ENCODE data around the gene SNCB.

The SNCB gene

DNA sequence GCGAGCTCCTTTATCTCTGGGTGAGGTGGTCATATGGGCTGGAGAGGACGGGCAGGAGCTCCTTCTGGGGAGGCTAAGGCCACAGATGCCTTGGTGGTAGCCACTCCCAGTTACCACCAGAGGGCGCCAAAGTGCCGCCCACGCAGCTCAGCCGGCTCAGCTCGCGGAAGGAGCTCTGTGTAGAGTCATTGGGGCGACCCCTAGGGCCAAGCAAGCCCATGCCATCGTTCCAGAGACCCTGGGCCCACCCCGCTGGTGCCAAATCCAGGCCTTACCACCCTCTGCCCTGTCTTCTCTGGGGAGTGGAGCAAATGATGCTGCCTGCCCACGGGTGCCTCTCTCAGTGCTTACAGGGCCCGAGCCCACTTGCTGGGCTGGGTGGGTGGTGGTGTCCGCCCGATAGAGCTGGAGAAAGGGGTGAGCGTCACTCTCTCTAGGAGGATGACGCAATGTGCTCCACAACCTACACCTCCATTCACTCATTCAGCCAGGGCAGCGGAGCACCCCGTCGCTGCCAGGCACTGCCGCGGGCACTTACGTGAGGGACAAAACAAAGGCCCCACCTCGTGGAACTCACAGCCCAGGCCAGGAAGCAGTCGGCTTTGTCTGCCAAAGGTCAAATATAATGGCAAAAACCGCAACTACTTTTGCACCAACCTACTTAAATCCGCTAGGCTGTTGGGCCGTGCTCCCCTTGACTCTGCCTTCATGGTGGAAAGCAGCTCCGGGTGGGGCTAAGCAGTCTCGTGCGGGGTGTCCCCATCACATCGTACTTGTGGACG, 30.7 kb upstream of the SNCB start:
- TF ChIP-seq, protein P1, sequence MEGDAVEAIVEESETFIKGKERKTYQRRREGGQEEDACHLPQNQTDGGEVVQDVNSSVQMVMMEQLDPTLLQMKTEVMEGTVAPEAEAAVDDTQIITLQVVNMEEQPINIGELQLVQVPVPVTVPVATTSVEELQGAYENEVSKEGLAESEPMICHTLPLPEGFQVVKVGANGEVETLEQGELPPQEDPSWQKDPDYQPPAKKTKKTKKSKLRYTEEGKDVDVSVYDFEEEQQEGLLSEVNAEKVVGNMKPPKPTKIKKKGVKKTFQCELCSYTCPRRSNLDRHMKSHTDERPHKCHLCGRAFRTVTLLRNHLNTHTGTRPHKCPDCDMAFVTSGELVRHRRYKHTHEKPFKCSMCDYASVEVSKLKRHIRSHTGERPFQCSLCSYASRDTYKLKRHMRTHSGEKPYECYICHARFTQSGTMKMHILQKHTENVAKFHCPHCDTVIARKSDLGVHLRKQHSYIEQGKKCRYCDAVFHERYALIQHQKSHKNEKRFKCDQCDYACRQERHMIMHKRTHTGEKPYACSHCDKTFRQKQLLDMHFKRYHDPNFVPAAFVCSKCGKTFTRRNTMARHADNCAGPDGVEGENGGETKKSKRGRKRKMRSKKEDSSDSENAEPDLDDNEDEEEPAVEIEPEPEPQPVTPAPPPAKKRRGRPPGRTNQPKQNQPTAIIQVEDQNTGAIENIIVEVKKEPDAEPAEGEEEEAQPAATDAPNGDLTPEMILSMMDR (IDR thresholded peaks at IDR 0.05; ENCODE audit: borderline replicate concordance, insufficient read depth, low read depth, low read length): peak; percentile 98
- no peak overlapping the region for H3K4me3 ChIP-seq (ENCODE audit: low read depth, low read length)

DNA sequence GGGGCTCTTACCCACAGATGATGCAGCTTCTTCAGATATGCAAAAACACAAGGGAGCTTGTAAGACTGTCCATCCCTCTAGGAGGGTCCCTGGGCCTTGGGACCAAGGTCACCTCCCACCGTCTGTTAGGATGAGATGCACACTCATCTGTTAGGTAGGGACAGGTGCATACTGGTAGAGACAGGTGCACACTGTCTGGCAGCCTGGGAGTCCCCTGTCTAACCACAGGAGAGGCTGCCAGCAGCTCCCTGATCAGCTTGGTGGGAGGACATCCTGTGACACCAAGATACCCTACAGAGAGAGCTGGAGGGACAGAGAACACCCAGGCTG, 30.2 kb upstream of the SNCB start:
- no peak overlapping the region for H3K4me3 ChIP-seq (ENCODE audit: low read depth, low read length)
- TF ChIP-seq, protein P1 (IDR thresholded peaks at IDR 0.05; ENCODE audit: borderline replicate concordance, insufficient read depth, low read depth, low read length): no peak

DNA sequence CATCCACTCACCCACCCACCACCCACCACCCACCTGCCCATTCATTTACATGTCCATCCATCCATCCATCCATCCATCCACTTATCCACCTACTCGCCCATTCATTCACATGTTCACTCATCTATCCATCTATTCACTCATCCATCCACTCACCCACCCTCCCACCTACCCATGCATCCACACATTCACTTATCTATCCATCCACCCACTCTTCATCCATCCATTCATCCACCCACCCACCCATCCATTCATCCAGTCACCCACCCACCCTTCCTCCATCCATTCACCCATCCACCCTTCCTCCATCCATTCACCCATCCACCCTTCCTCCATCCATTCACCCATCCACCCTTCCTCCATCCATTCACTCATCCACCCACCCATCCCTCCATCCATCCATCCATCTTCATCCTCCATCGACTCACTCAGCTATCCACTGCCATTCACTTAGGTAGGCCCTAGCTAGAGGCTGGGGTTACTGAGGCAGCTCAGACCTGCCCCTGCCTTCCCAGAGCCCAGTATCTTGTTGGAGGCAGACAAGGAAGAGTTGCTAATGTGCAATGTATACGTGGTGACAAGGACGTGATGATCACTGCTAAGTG, 29.6 kb upstream of the SNCB start:
- TF ChIP-seq, protein P1 (IDR thresholded peaks at IDR 0.05; ENCODE audit: borderline replicate concordance, insufficient read depth, low read depth, low read length): no peak
- H3K4me3 ChIP-seq (ENCODE audit: low read depth, low read length): no peak overlapping the region

DNA sequence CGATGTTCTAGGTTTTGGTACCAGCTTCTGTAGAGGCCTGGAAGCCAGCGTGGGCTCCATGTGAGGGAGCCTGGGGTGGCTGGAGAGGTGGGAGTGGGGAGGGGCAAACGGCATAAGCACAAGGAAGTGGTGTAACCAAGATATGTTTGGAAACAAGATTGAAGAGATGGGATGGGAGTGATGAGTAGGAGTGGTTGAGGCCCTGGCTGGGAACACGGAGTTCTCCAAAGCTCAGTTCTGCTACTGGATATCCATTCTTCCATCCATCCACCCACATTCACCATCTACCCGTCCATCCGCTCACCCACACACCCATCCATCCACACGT, 29.1 kb upstream of the SNCB start:
- TF ChIP-seq, protein P1 (IDR thresholded peaks at IDR 0.05; ENCODE audit: borderline replicate concordance, insufficient read depth, low read depth, low read length): no peak
- no peak overlapping the region for H3K4me3 ChIP-seq (ENCODE audit: low read depth, low read length)

DNA sequence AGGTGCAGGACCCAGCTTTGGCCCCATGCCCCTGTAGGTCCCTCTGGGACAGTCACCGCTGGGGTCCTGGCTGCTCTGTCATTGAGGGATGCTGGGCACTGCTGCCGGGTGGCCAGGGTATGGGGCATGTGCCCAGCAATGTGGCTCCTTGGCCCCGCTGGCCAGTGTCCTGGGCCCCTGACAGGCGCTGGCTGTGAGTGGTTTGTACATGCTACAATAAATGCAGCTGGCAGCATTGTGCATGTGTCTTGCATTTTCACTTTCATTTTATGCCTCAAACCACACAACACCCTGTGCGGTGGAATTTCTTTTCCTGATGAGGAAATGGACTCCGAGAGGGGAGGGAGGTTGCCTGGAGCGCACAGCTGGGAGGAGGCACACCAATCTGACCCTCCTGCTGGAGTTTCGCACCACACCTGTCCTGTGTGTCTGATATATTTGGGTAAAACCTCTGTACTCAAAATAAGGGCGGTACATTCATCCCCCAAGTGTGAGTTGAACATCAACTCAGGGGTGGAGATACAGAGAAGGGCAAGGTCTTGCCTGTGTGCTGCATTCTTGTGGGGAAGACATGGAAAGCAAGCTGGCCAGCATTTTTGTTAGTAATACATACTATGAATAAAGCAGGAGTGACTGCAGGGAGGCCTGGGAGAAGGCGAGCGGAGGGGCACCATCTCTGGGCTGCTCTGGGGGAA, 28.6 kb upstream of the SNCB start:
- H3K4me3 ChIP-seq (ENCODE audit: low read depth, low read length): no peak overlapping the region
- TF ChIP-seq, protein P1 (IDR thresholded peaks at IDR 0.05; ENCODE audit: borderline replicate concordance, insufficient read depth, low read depth, low read length): no peak

DNA sequence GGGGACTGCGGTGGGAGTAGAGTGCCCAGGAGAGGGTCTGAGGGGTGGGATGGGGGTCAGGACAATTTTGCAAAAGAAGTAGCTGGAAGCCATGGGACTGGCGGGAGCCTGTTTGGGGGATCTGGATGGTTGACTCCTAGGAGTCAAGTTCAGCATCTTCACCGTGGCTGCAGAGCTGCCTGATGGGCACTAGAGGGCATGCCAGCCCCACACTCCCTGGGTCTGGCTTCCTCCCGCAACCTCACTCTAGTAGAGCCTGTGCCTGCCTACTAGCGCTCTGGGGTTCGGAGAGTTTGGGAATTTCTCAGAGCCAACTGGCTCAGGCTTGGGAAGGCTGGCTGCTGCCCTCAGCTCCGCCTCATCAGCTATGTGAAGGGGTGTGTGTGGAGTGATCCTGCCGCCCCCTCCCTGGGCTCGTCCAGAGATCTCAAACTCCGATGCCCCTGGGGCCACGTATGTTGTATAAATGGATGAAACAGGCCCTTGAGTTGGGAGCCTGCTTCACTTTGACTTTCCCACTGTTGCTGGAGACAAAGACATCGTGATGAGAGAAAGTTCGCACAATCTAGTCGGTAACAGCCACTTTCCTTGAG, 27.8 kb upstream of the SNCB start:
- TF ChIP-seq, protein P1 (IDR thresholded peaks at IDR 0.05; ENCODE audit: borderline replicate concordance, insufficient read depth, low read depth, low read length): peak; percentile 96
- H3K4me3 ChIP-seq (ENCODE audit: low read depth, low read length): no peak overlapping the region
